Activated T-helper 1 cell treated with anti-CD3 and anti-CD28 coated beads, Interleukin-2, amount 50 U/mL, for 16 hours (primary cell): ENCODE measurements around the gene ATP8B4.

Experiments
- DNase-seq, 2 donors: peaks; one replicate each; pipeline ENCODE4 v3.0.0-alpha.2; 2020; ENCODE audit warnings: low read depth in 1 of 2, low spot score in 1 of 2

The ATP8B4 gene

DNA sequence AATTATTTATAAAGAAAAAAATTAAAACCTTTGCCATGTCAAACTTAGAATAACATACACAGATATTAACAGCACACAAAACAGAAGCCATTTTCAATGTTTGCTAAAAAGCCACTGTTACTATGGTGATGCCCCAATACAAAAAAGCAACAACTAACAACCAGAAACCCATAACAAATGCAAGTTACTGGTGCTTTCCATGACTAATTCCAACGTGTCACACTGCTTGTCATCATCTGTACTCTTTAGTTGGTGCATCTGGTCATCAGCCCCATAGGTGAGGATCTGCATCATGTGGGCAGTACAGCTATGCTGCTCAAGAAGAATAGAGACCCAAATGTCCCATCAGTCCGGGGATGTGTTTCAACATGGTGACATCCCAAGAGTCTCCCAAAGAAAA, 52.8 kb downstream of the ATP8B4 start:
- no peak for DNase-seq

GRCh38 chr15:50065279-50065678, 53.8 kb downstream of the ATP8B4 start:
- DNase-seq: no peak

- no peak for DNase-seq
Measured at GRCh38 chr15:50064673-50065072, 54.4 kb downstream of the ATP8B4 start.

GRCh38 chr15:50063226-50063625, 55.8 kb downstream of the ATP8B4 start:
- DNase-seq: no peak

- no peak for DNase-seq
Measured at GRCh38 chr15:50061503-50061902, 57.5 kb downstream of the ATP8B4 start.

GRCh38 chr15:50059883-50060282, 59.1 kb downstream of the ATP8B4 start:
- no peak for DNase-seq

DNA sequence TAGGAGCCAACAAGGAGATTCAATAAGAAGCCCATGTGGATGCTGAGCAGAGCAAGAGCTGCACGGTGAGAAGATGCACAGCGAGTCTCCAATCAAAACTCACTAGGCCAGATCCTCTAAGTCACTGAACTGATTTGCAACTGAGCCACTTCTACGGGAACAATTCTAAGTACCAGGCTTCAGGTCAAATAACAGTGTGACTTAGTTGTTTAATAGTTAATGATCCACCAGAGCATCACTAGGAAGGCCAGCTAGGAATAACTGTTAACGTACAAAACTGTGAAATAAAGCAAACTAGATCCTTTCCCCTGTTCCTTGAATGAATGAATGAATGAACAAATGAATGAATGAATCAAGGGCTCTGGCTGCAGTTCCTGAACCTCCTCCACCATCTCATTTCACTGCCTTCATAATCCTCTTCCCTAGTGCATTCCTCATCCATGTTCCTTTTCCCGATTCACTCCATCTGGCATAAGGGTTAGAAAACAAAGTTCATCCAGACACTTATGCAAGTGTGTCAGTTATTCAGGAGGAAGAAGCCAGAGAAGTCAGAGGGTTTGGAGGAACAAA, 59.7 kb downstream of the ATP8B4 start:
- DNase-seq: no peak

DNA sequence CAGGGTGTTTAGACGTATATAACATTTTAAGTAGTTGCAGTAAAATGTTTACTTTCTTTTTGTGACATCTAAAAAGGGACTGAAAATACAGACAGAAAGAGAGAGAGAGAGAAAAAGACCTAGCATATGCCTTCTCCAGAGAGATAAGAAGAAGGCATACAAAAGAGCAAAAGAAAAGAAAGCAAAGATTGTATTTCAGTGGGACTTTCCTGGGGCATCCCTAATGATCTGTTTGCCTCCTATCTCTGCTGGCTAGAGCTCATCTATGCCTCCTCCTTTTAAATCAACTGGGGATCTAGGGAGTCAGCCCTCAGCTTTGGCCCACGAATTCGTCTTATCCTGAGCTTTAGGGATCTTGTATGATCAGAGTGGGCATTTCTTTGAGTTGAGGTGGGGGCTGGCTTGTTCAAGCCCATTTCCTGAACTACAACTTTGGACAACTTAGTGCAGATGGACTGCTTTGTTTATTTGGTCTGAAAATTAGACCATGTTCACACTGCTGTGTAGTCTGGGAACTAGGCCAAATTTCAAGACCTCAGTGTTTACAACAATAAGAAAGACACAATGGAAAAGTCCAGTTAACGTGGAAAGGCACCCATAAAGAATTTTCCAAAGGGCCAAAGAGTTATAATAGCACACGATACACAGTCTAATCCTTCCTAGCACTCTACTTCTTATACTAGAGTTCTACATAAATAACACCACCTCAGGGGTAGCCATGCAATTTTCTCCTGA, 61.0 kb downstream of the ATP8B4 start:
- DNase-seq: no peak

DNA sequence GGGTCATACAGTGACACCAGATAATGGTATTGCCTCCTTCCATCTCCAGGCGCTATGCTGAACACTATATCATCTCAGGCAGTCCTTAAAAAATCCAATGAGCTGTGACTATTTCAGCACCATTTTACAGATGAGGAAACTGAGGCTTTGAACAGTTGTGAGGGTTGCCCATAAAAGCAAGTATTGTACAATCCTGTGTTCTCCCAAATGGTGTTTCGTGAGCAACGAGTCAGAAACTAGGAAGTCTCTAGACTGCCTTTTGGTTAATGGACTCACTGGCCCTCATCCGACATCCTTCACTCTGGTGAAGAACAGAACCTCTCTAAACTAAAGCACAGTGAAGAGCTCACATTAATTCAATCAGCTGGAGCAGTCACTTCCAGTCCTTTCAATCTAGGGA, 61.8 kb downstream of the ATP8B4 start:
- DNase-seq: no peak

DNA sequence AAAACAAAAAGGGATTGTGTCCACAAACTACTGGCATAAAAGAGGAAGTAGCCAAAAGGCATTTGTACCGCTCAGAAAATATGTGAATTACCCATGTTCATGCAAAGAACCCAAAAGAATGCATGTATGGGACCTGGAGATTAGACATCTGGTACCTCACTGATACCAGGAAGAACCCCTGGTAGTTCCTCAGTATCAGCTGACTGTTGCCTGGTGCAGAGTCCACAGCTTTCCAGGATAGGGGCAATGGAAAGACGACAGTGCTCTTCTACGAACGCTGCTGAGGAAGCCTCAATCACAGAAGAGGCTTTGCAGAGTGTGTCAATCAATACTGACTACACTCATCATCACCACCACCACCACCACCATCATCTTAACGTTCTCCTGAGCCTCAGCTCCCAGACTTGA, 63.3 kb downstream of the ATP8B4 start:
- DNase-seq: no peak

- DNase-seq: no peak
Measured at GRCh38 chr15:50055332-50055731, 63.7 kb downstream of the ATP8B4 start.

- no peak for DNase-seq
Measured at GRCh38 chr15:50053055-50053856, 65.8 kb downstream of the ATP8B4 start.

- DNase-seq: no peak
Measured at GRCh38 chr15:50051811-50052419, 67.1 kb downstream of the ATP8B4 start.

GRCh38 chr15:50050986-50051743, 67.9 kb downstream of the ATP8B4 start:
- DNase-seq: no peak

DNA sequence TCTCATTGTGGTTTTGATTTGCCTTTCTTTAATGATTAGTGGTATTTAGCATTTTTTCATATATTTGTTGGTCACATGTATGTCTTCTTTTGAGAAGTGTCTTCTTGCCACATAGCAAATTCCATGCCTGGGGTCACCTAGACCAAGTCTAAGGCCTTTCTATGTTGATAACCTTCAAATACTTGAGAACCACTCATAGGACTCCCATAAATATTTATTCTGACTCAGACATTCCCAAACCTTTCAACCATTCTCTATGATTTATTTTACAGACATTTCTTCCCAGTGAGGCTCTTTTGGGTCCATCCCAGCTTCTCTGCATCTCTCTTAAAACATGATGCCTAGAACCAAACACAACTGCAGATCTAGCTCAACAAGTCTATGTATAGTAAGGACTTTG, 69.2 kb downstream of the ATP8B4 start:
- no peak for DNase-seq

GRCh38 chr15:50046867-50047266, 72.2 kb downstream of the ATP8B4 start:
- DNase-seq: no peak

DNA sequence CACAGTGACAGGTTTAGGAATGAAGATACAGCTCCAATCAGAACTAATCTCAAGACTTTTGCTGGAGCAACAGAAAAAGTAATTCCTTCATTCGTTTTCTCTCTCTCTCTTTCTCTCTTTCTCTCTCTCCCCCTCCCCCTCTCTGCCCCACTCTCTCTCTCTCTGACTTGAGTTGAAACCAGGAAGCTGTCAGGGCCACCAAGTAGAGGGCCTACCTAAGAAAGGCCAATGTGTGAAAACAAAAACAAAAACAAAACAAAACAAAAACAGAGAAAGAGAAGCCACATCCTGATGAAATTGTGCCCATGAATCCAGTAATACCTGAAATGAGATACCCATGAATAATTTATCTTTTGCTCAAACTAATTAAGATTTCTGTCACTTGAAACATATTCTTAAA, 72.9 kb downstream of the ATP8B4 start:
- no peak for DNase-seq

GRCh38 chr15:50044904-50045303, 74.1 kb downstream of the ATP8B4 start:
- no peak for DNase-seq

GRCh38 chr15:50044406-50044805, 74.6 kb downstream of the ATP8B4 start:
- DNase-seq: no peak

- DNase-seq: no peak
Measured at GRCh38 chr15:50042775-50043174, 76.3 kb downstream of the ATP8B4 start.

DNA sequence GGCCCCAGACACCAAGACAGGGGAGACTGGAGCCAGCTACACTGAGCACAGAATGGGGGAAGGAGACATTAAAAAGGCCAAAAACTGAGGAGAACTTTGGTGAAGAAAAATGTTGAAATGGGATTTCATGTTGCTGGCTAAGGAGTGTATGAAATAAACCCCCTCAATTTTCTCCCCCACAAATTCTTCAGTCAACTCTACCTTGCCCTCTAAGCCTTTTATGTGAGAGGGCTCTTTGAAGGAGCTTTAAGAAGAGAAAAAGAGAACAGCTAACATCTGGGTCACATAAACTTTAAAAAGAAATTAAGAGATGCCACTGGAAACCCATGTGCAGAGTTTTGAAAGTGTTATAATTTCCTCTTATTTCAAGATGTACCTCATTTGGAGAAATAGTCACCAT, 88.6 kb downstream of the ATP8B4 start:
- DNase-seq: no peak
